Measurements from ENCODE around the gene CAPRIN2.

CAPRIN2 gene

DNA sequence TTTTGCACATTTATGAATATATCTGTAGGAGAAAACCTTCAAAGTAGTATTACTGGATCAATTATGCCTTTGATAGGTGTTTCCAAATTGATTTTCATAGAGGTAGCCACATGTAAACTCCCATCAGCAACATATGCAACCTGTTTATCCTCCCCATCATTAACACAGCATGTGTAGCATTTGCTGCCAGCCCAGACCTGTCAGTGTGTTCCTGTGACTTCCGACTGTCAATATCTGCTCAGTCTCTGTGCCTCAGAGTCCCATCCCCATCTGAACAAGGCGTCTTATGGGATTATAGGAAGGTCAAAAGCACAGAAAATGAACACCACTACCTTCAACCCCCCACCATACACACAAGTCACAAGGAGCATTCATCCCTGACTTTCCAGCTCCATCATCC lies 9.5 kb upstream of the CAPRIN2 start:
- DNase-seq (ENCODE audit: low spot score) = no peak

- no peak for DNase-seq (ENCODE audit: low spot score)
These were observed 8.3 kb upstream of the CAPRIN2 start for GRCh38 chr12:30763053-30763452.

DNA sequence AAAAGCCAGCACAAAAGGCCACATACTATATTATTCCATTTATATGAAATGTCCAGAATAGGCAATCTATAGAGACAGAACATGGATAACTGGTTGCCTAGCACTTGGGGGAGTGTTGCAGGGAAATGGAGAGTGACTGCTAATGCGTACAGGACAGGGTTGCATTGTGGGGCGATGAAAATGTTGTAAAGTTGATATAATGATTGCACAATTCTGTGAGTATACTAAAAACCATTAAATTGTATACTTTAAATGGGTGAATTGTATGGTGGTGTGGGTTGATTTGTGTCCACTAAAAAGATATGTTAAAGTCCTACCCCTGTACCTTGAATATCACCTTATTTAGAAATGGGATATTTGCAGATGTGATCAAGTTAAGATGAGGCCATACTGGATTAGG lies 7.0 kb upstream of the CAPRIN2 start:
- DNase-seq (ENCODE audit: low spot score) = no peak

- DNase-seq (ENCODE audit: low spot score) = no peak
These were observed 2.6 kb upstream of the CAPRIN2 start for GRCh38 chr12:30757316-30757715.

DNA sequence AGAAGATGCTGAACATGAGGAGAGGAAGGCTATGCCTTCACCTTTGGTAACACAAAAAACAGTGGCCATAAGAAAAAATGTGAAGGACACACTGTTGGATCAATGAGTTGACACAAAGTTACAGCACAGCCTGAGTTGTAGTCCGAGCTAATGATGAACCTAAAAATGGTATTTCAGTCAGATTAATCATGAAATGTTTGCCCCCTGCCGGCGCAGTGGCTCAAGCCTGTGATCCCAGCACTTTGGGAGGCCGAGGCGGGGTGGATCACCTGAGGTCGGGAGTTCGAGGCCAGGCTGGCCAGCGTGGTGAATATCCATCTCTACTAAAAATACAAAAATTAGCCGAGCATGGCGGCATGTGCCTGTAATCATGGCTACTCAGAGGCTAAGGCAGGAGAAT lies 1.3 kb upstream of the CAPRIN2 start:
- no peak for DNase-seq (ENCODE audit: low spot score)

DNA sequence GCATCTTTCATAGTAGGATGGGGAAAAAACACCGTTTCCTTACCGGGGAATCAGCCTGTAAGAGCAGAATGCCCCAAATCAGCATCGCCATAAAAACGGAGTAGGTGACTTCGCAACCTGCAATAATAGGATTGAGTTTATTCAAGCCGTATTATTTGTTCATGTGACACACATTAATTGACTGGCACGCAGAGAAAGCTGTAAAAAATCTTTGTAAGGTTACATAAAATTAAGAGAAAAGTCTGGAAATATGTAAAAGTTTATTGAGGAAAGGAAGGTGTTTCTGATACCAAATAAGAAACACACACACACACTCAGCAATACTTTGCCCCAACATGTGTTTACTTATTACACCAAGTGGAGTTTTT lies 628 bp upstream of the CAPRIN2 start:
- no peak for DNase-seq (ENCODE audit: low spot score)

DNA sequence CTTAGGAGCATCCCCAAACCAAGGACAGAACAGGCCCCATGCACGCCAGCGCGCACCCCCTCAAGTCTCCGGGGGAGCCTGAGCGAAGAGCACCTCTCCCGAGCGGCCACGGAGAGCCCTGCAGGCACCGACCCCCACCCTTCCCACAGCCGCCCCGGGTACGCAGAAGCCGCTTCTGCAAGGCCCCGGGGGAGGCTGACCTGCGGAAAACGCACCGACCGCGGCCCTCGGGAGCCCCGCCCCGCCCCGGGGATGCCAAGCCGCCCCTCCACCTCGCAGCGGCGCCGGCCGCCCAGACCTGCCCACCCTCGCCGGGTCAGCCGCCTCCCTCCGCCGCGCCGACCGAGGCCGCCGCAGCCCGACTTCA lies 385 bp downstream of the CAPRIN2 start:
- DNase-seq (ENCODE audit: low spot score) = no peak

DNA sequence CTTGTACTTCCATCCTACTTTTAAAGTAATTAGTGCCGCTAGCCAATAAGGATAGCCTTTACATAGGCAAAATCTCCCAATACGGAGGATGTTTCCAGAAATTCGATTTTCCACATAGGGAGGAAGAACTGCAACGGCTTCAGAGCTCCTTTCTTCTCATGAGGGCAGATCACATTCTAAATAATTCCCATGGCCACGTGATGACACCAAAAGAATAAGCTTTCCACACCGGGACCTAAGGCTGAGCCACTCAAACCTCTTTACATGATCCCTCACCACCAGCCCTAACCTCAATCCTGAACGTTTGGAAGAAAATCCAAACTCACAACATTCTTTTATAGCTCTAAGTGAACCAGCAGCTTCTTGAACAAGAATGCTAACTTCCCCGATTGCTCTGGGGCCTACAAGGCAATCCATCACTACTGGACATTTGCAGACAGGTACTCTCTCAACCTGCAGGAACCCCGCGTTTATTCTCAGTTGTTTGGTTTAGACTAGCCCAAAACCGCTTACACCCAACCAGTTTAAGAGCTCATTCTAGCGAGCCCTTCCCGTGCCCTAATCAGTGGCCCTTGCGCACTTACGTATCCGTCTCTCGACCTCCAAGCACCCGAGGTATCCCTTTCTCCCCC lies 884 bp downstream of the CAPRIN2 start:
- DNase-seq (ENCODE audit: low spot score) = peak; percentile 39

GRCh38 chr12:30753233-30753632 lies 1.5 kb downstream of the CAPRIN2 start:
- peak; percentile 10 for DNase-seq (ENCODE audit: low spot score)

GRCh38 chr12:30752255-30752654 lies 2.5 kb downstream of the CAPRIN2 start:
- no peak for DNase-seq (ENCODE audit: low spot score)

GRCh38 chr12:30748147-30748546 lies 6.6 kb downstream of the CAPRIN2 start:
- no peak for DNase-seq (ENCODE audit: low spot score)

DNA sequence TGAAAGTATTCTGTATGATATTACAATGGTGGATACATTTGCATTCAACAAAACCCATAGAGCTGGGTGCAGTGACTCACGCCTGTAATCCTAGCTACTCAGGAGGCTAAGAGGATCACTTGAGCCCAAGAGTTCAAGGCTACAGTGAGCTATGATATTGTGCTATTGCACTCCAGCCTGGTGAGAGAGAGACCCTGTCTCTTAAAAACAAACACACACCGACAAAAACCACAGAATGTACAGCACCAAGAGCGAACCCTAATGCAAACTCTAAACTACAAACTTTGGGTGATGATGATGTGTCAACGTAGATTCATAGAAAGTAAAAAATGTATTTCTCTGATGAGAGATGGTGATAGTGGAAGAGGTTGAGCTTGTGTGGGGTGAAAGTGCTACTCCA lies 8.6 kb downstream of the CAPRIN2 start:
- no peak for DNase-seq (ENCODE audit: low spot score)

DNA sequence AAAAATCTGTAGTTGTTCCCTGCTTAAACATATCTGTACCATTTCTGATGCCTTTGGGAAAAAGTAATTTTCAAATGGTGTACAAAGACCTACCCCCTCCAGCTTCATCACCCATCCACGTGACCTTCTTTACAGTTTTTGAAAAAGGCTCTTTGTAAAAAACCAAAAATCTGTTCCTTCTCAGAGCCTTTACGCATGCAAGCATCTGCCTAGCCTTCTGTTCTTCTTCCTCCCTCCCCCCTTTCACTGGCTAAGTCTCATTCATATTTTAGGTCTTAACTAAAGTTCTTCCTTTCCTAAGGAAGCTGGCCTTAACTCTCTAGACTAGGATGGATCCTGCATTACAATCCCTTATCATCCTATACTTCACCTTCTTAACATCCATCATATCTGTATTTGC lies 10.4 kb downstream of the CAPRIN2 start:
- no peak for DNase-seq (ENCODE audit: low spot score)

DNA sequence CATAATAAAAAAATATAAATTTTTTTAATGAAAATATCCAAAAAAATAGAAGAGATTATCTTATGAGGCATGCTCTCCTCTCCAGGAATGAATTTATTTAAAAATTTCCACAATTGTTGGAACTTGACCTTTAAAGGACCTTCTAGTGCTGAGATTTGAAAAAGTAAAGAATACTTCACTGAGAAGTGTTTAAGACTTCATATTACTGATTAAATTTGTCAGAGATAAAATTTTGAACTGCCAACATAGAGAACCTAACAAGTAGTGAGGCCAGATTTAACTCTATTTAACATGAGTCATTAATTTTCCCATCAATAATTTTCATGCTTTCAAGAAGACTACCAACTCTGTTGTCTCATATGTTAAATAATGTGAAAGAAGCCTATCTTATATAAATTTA lies 14.5 kb downstream of the CAPRIN2 start:
- no peak for DNase-seq (ENCODE audit: low spot score)

- no peak for DNase-seq (ENCODE audit: low spot score)
These were observed 15.7 kb downstream of the CAPRIN2 start for GRCh38 chr12:30739020-30739419.

DNA sequence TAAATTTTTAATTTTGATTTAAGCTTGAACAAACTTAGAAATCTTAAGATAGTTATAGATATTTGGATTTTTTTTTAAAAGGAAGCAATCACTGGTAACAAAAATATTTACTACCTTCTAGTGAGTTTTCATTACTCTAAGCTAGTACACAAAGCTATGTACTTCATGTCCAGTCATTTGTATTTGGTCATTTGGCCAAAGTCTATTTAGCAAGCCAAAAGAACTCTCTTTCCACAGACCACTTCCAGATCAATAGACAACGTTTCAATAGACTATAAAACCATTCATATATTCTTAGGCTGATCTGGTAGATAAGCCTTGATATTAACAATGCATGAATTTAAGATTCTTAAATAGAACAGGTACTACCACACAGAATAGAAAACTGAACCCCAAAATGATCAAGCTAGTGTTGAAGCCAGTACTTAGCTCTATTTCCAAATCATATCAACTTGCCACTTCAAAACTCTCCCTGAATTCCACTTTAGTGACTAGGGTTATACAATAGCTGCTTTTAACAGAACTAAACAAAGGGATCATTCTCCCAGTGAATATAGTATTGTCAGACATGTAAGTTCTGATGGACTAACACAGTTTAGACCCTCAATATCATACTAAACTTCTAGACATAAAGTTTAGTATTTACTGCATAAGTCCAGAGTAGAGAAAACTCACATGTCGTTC lies 21.7 kb downstream of the CAPRIN2 start:
- no peak for DNase-seq (ENCODE audit: low spot score)

- no peak for DNase-seq (ENCODE audit: low spot score)
These were observed 24.7 kb downstream of the CAPRIN2 start for GRCh38 chr12:30730011-30730410.

DNA sequence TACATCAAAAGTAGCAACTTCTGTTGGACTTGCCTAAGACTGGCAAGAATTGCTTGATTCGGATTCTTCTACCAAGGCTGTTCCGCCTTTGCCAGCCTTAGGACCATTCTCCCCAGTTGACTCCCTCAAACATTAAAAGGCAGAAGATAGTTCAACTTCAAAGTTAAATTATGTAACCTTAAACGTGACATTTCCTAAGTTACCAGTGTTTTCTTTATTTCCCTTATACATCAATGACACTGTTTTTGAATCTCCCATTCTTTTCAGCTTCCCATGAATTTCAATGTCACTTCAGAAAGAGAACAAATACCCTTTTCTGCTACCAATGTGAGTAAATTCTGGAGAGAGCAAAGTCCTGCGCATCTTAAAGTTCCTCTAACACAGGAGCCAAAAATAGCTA lies 25.2 kb downstream of the CAPRIN2 start:
- no peak for DNase-seq (ENCODE audit: low spot score)

- DNase-seq (ENCODE audit: low spot score) = no peak
These were observed 28.1 kb downstream of the CAPRIN2 start for GRCh38 chr12:30726647-30727046.

- peak; percentile 76 for DNase-seq (ENCODE audit: low spot score)
These were observed 29.0 kb downstream of the CAPRIN2 start for GRCh38 chr12:30725739-30726138.

DNA sequence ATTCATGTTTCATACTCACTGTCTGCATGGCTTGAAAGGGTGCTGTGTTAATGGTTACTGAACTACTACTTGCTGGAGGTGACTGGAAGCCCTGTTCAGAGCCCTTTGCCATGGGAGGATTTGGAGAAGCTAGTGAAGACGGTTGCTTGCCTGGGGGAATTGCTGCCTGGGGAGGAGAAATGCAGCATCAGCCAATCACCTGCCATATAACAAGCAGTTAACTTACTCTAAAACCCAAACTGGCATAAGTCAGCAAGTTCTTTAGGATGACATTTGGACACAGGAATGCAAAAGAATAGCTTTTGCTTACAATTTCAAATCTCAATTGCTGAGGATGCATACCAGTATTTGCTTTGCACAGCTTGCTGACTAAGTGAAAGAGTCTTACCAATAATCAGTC lies 35.7 kb downstream of the CAPRIN2 start:
- DNase-seq (ENCODE audit: low spot score) = peak; percentile 83

DNA sequence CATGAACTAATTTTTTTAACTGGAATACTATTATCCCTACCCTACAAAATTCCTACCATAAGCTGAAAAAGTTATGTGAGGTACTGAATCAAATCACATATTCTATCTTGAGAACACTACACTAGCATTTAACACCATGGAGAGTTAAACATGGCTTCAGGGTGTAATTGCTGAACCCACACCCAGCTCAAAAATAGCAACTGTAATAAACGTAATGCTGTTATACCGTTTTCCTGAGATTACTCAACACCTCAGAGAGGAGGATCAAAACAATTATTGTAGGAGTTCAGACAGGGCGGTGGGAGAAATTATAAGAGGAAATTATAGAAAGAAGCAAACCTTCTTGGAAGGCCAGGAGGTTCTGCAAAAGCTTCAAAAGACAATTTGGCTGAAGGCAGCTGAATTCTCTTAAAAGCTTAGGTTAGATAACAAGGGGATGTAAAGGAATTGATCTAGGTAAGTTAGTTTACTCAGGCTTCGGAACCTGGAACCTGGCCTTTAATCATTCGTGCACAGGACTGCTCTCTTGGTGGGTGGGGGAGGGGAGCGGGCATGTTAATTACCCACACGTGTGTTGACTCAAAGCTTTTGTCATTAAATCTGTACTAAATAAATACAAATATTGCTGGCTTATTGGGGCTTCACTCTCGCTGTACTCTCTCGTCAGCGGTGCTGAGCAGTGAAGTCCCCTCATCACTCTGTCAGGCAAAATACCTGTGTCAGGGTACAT lies 47.0 kb downstream of the CAPRIN2 start:
- DNase-seq (ENCODE audit: low spot score) = no peak

DNA sequence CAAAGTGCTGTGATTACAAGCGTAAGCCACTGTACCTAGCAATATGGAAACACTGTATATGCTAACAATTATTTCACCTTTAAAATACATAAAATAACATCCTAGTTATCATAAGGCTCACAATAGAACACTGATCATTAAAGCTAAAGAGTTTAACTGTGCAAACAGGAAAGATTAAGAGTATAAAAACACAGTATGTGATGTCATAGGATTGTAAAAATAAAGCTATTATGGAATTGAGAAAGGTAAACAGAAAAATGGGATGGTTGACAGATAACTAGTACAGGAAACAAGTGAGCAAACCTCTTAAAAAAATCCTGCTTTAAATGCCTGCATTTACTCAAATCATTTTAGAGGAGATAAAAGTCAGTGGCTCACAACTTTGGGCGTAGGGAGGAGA lies 48.3 kb downstream of the CAPRIN2 start:
- DNase-seq (ENCODE audit: low spot score) = no peak

GRCh38 chr12:30701056-30701455 lies 53.7 kb downstream of the CAPRIN2 start:
- DNase-seq (ENCODE audit: low spot score) = no peak

Measured in GM03348 (cell line).